ENCODE measurements around the gene CRISPLD2. TPM values are rescaled to one million over a fixed set of nuclear protein-coding genes. Genes with fewer than 3 reads are reported as not detected.

The CRISPLD2 gene
- total RNA-seq, 1 donor from 2014 or later = 5.8 TPM

GRCh38 chr16:84895016-84895415 lies 75.2 kb downstream of the CRISPLD2 start:
- H3K4me3 ChIP-seq (ENCODE audit: low read depth, low read length) = no peak overlapping the region
- TF ChIP-seq, protein P1, sequence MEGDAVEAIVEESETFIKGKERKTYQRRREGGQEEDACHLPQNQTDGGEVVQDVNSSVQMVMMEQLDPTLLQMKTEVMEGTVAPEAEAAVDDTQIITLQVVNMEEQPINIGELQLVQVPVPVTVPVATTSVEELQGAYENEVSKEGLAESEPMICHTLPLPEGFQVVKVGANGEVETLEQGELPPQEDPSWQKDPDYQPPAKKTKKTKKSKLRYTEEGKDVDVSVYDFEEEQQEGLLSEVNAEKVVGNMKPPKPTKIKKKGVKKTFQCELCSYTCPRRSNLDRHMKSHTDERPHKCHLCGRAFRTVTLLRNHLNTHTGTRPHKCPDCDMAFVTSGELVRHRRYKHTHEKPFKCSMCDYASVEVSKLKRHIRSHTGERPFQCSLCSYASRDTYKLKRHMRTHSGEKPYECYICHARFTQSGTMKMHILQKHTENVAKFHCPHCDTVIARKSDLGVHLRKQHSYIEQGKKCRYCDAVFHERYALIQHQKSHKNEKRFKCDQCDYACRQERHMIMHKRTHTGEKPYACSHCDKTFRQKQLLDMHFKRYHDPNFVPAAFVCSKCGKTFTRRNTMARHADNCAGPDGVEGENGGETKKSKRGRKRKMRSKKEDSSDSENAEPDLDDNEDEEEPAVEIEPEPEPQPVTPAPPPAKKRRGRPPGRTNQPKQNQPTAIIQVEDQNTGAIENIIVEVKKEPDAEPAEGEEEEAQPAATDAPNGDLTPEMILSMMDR (conservative IDR thresholded peaks at IDR 0.05; ENCODE audit: low read depth, low read length) = no peak
- DNase-seq (ENCODE audit: low read depth) = no peak

DNA sequence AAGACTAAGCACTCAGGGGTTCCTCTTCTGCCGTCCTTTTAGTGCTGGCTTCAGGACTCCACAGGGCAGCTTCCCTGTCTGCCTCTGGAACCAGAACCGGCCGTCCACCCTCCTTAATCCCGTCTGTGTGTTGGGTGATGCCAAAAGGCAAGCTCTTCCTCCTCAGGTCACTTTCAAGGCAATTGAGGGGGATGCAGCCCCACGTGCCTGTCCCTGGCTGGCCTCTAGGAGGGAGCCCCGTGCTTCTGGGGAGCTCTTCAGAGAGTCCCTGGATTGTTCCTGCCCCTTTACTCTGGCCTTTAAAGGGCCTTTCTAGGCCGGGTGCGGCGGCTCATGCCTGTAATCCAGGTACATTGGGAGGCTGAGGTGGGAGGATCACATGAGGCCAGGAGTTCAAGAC lies 77.1 kb downstream of the CRISPLD2 start:
- DNase-seq (ENCODE audit: low read depth) = no peak
- TF ChIP-seq, protein P1 (conservative IDR thresholded peaks at IDR 0.05; ENCODE audit: low read depth, low read length) = no peak
- no peak overlapping the region for H3K4me3 ChIP-seq (ENCODE audit: low read depth, low read length)

GRCh38 chr16:84897911-84898377 lies 78.2 kb downstream of the CRISPLD2 start:
- DNase-seq (ENCODE audit: low read depth) = no peak
- H3K4me3 ChIP-seq (ENCODE audit: low read depth, low read length) = no peak overlapping the region
- TF ChIP-seq, protein P1 (conservative IDR thresholded peaks at IDR 0.05; ENCODE audit: low read depth, low read length) = no peak

DNA sequence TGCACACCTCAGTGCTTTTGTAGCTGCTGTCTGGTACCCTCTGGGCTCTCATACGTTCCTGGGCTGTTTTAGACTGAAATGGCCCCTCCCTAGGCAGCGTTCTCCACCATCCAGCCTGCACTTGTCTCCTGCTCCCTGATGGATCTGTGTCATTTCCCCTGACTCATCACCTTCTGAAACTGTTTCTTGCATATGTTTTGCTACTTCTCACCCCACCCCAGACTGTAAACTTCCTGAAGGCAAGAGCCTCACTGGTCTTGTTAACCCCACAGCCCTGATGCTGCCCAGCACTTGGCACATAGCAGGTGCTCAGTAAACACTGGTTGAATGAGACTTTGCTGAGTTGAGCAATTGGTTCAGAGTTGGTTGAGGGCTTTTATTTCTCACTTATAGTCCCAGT lies 78.7 kb downstream of the CRISPLD2 start:
- no peak overlapping the region for H3K4me3 ChIP-seq (ENCODE audit: low read depth, low read length)
- TF ChIP-seq, protein P1 (conservative IDR thresholded peaks at IDR 0.05; ENCODE audit: low read depth, low read length) = no peak
- DNase-seq (ENCODE audit: low read depth) = no peak

DNA sequence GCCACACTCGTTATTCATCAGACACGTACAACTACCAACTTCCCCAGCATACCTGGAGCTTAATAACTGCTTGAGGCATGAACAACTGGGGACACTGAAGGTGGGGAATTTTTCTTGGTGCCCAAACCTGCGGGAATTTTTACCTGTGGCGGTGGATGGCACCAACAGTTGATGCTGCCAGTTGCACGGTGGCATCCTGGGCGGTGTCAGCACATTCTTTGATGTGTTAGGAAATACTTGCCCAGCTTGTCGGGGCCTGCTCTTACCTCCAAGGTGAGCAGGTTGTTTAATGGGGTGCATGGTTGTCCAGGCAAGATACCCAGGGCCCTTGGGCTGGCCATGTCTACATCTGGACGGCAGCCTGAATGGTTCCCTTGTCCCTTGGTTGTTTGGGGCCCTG lies 79.6 kb downstream of the CRISPLD2 start:
- H3K4me3 ChIP-seq (ENCODE audit: low read depth, low read length) = no peak overlapping the region
- TF ChIP-seq, protein P1 (conservative IDR thresholded peaks at IDR 0.05; ENCODE audit: low read depth, low read length) = no peak
- DNase-seq (ENCODE audit: low read depth) = no peak

- no peak for DNase-seq (ENCODE audit: low read depth)
- TF ChIP-seq, protein P1 (conservative IDR thresholded peaks at IDR 0.05; ENCODE audit: low read depth, low read length) = no peak
- no peak overlapping the region for H3K4me3 ChIP-seq (ENCODE audit: low read depth, low read length)
Observed at GRCh38 chr16:84905965-84906460, 86.2 kb downstream of the CRISPLD2 start.

GRCh38 chr16:84907051-84907450 lies 87.3 kb downstream of the CRISPLD2 start:
- no peak for DNase-seq (ENCODE audit: low read depth)
- no peak overlapping the region for H3K4me3 ChIP-seq (ENCODE audit: low read depth, low read length)
- TF ChIP-seq, protein P1 (conservative IDR thresholded peaks at IDR 0.05; ENCODE audit: low read depth, low read length) = no peak

All from epithelial cell of proximal tubule (primary cell).